ENCODE measurements around the gene PLOD1. TPM values are rescaled to one million over a fixed set of nuclear protein-coding genes. Genes with fewer than 3 reads are reported as not detected.

Gene PLOD1
- total and polyA plus RNA-seq, 2 donors (not counting 1 experiment from before 2014, with no cell fraction given), result 210 to 278 TPM

- H3K27ac ChIP-seq (ENCODE audit: insufficient read depth, low read length), result no peak overlapping the region
- peaks cover 25% of the 10 kb centered on the region for H3K36me3 ChIP-seq (ENCODE audit: control insufficient read depth, insufficient read depth, low read length)
- TF ChIP-seq CTCF (conservative IDR thresholded peaks at IDR 0.05 in 1 of 2, IDR thresholded peaks at IDR 0.05 in 1 of 2; ENCODE audit: low read depth in 1 of 2, low read length in 2 of 2) (no peak), EZH2 (IDR thresholded peaks at IDR 0.05; ENCODE audit: low read length, missing control alignments) (no peak)
- no peak overlapping the region for H3K4me2 ChIP-seq (ENCODE audit: extremely low read depth, insufficient read depth, low read length)
- H3K4me1 ChIP-seq (ENCODE audit: control insufficient read depth, extremely low read depth, insufficient read depth, low read length), result no peaks in the 10 kb centered on the region
- H3K9me3 ChIP-seq (ENCODE audit: control insufficient read depth, insufficient read depth, low read depth, low read length), result no peaks in the 10 kb centered on the region
- no peak overlapping the region for H3K4me3 ChIP-seq (replicated peaks in 1 of 4; ENCODE audit: control extremely low read depth in 1 of 4, insufficient read depth in 1 of 4, low read depth in 3 of 4, low read length in 4 of 4)
- no peak overlapping the region for H3K9ac ChIP-seq (ENCODE audit: insufficient read depth, low read length)
- no peaks in the 10 kb centered on the region for H3K27me3 ChIP-seq (ENCODE audit: control insufficient read depth, insufficient read depth, low read length)
- no peaks in the 10 kb centered on the region for H3K79me2 ChIP-seq (ENCODE audit: control insufficient read depth, insufficient read depth, low read length)
- no peak overlapping the region for H2AFZ ChIP-seq (ENCODE audit: low read length)
- H4K20me1 ChIP-seq (ENCODE audit: control insufficient read depth, extremely low read depth, insufficient read depth, low read length), result no peaks in the 10 kb centered on the region
- no peak for DNase-seq (ENCODE audit: low read depth in 2 of 2)
Observed at GRCh38 chr1:11952455-11953109, 18.1 kb downstream of the PLOD1 start.

- no peak overlapping the region for H3K4me3 ChIP-seq (replicated peaks in 1 of 4; ENCODE audit: control extremely low read depth in 1 of 4, insufficient read depth in 1 of 4, low read depth in 3 of 4, low read length in 4 of 4)
- H3K4me2 ChIP-seq (ENCODE audit: extremely low read depth, insufficient read depth, low read length), result no peak overlapping the region
- no peaks in the 10 kb centered on the region for H3K4me1 ChIP-seq (ENCODE audit: control insufficient read depth, extremely low read depth, insufficient read depth, low read length)
- H3K79me2 ChIP-seq (ENCODE audit: control insufficient read depth, insufficient read depth, low read length), result no peaks in the 10 kb centered on the region
- H3K9ac ChIP-seq (ENCODE audit: insufficient read depth, low read length), result no peak overlapping the region
- no peak overlapping the region for H3K27ac ChIP-seq (ENCODE audit: insufficient read depth, low read length)
- H4K20me1 ChIP-seq (ENCODE audit: control insufficient read depth, extremely low read depth, insufficient read depth, low read length), result no peaks in the 10 kb centered on the region
- TF ChIP-seq CTCF (conservative IDR thresholded peaks at IDR 0.05 in 1 of 2, IDR thresholded peaks at IDR 0.05 in 1 of 2; ENCODE audit: low read depth in 1 of 2, low read length in 2 of 2) (no peak), EZH2 (IDR thresholded peaks at IDR 0.05; ENCODE audit: low read length, missing control alignments) (no peak)
- H3K36me3 ChIP-seq (ENCODE audit: control insufficient read depth, insufficient read depth, low read length), result peaks cover 21% of the 10 kb centered on the region
- H2AFZ ChIP-seq (ENCODE audit: low read length), result no peak overlapping the region
- H3K27me3 ChIP-seq (ENCODE audit: control insufficient read depth, insufficient read depth, low read length), result no peaks in the 10 kb centered on the region
- no peak for DNase-seq (ENCODE audit: low read depth in 2 of 2)
- no peaks in the 10 kb centered on the region for H3K9me3 ChIP-seq (ENCODE audit: control insufficient read depth, insufficient read depth, low read depth, low read length)
Observed at GRCh38 chr1:11955221-11955620, 20.7 kb downstream of the PLOD1 start.

GRCh38 chr1:11957398-11957797 is 22.9 kb downstream of the PLOD1 start:
- H3K79me2 ChIP-seq (ENCODE audit: control insufficient read depth, insufficient read depth, low read length), result no peaks in the 10 kb centered on the region
- H2AFZ ChIP-seq (ENCODE audit: low read length), result no peak overlapping the region
- H3K27ac ChIP-seq (ENCODE audit: insufficient read depth, low read length), result no peak overlapping the region
- no peaks in the 10 kb centered on the region for H3K4me1 ChIP-seq (ENCODE audit: control insufficient read depth, extremely low read depth, insufficient read depth, low read length)
- no peak overlapping the region for H3K4me3 ChIP-seq (replicated peaks in 1 of 4; ENCODE audit: control extremely low read depth in 1 of 4, insufficient read depth in 1 of 4, low read depth in 3 of 4, low read length in 4 of 4)
- H3K9ac ChIP-seq (ENCODE audit: insufficient read depth, low read length), result no peak overlapping the region
- H4K20me1 ChIP-seq (ENCODE audit: control insufficient read depth, extremely low read depth, insufficient read depth, low read length), result no peaks in the 10 kb centered on the region
- no peaks in the 10 kb centered on the region for H3K27me3 ChIP-seq (ENCODE audit: control insufficient read depth, insufficient read depth, low read length)
- DNase-seq (ENCODE audit: low read depth in 2 of 2), result no peak
- H3K36me3 ChIP-seq (ENCODE audit: control insufficient read depth, insufficient read depth, low read length), result peaks cover 21% of the 10 kb centered on the region
- no peak overlapping the region for H3K4me2 ChIP-seq (ENCODE audit: extremely low read depth, insufficient read depth, low read length)
- H3K9me3 ChIP-seq (ENCODE audit: control insufficient read depth, insufficient read depth, low read depth, low read length), result no peaks in the 10 kb centered on the region
- TF ChIP-seq EZH2 (IDR thresholded peaks at IDR 0.05; ENCODE audit: low read length, missing control alignments), result no peak
- TF ChIP-seq CTCF (conservative IDR thresholded peaks at IDR 0.05 in 1 of 2, IDR thresholded peaks at IDR 0.05 in 1 of 2; ENCODE audit: low read depth in 1 of 2, low read length in 2 of 2), result no peak
